ENCODE data around the gene EXD3. TPM values are rescaled to one million over a fixed set of nuclear protein-coding genes. Genes with fewer than 3 reads are reported as not detected.

Gene EXD3
- total and polyA plus RNA-seq, 2 of the 13 experiments (the other 11 are each of a cell fraction or from before 2014, with no cell fraction given), result 2.7 to 4.8 TPM

GRCh38 chr9:137454597-137455358 lies 31.8 kb upstream of the EXD3 start (continued):
- TF ChIP-seq SNAPC4 (CRISPR knock-in tag; IDR thresholded peaks at IDR 0.05), result peak; percentile 69
- TF ChIP-seq SKI (IDR thresholded peaks at IDR 0.05; ENCODE audit: partially characterized antibody), result peak; percentile 83
- TF ChIP-seq RBM39 (IDR thresholded peaks at IDR 0.05; ENCODE audit: low read depth, low read length, poor library complexity, severe bottlenecking), result peak; percentile 50
- no peak for TF ChIP-seq E2F2 (CRISPR knock-in tag; IDR thresholded peaks at IDR 0.05; ENCODE audit: borderline replicate concordance)
- TF ChIP-seq ZNF331 (CRISPR knock-in tag; IDR thresholded peaks at IDR 0.05), result 0 out of 2 replicates have a peak, but pooled peaks have one; percentile 26
- TF ChIP-seq ZNF260 (CRISPR knock-in tag; IDR thresholded peaks at IDR 0.05; ENCODE audit: borderline replicate concordance, low read depth), result no peak
- TF ChIP-seq MLLT10 (CRISPR knock-in tag; IDR thresholded peaks at IDR 0.05), result no peak
- peak; percentile 93; the same call in 1 of the 2 replicates for TF ChIP-seq LBX2 (CRISPR knock-in tag; IDR thresholded peaks at IDR 0.05; ENCODE audit: borderline replicate concordance)
- peak; percentile 65; the same call in 1 of the 2 replicates for TF ChIP-seq NAIF1 (CRISPR knock-in tag; IDR thresholded peaks at IDR 0.05; ENCODE audit: borderline replicate concordance)
- TF ChIP-seq ZBTB7B (CRISPR knock-in tag; IDR thresholded peaks at IDR 0.05), result peak; percentile 89; the same call in 1 of the 2 replicates
- TF ChIP-seq KDM5B (CRISPR knock-in tag; IDR thresholded peaks at IDR 0.05; ENCODE audit: borderline replicate concordance), result peak; percentile 96
- no peak for TF ChIP-seq ZUFSP (CRISPR knock-in tag; IDR thresholded peaks at IDR 0.05; ENCODE audit: borderline replicate concordance)
- TF ChIP-seq ATF7-NPFF (CRISPR knock-in tag; IDR thresholded peaks at IDR 0.05; ENCODE audit: low read depth), result peak; percentile 59
- TF ChIP-seq HNRNPUL1 (IDR thresholded peaks at IDR 0.05; ENCODE audit: low read depth, low read length), result no peak
- TF ChIP-seq ZSCAN5A (CRISPR knock-in tag; IDR thresholded peaks at IDR 0.05; ENCODE audit: borderline replicate concordance), result peak; percentile 70; the same call in 1 of the 2 replicates
- TF ChIP-seq MZF1 (CRISPR knock-in tag; IDR thresholded peaks at IDR 0.05; ENCODE audit: borderline replicate concordance), result no peak
- no peak for TF ChIP-seq ZNF180 (CRISPR knock-in tag; IDR thresholded peaks at IDR 0.05; ENCODE audit: borderline replicate concordance, low read depth)
